ENCODE data around the gene ARID5B.
A peak's percentile ranks its signal among the peaks of the same experiment; 100 is the strongest.

Gene ARID5B

GRCh38 chr10:62116896-62117295 is 215.4 kb downstream of the ARID5B start:
- no peak for DNase-seq (ENCODE audit: insufficient read length, low spot score)
- FAIRE-seq: no peak

DNA sequence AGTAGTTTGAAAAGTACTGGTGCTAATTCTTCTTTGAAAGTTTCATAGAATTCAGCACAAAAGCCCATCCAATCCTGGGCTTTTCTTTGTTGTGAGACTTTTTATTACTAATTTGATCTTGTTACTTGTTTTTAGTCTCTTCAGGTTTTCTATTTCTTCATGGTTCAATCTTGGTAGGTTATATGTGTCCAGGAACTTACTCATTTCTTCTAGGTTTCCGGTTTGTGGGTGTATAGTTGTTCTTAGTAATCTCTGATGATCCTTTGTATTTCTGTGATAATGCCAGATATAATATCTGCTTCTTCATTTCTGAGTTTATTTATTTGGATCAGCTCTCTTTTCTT is 219.7 kb downstream of the ARID5B start:
- DNase-seq (ENCODE audit: insufficient read length, low spot score) (no peak), FAIRE-seq (no peak)

- DNase-seq (ENCODE audit: insufficient read length, low spot score) (no peak), FAIRE-seq (no peak)
Observed at GRCh38 chr10:62127975-62128374, 226.5 kb downstream of the ARID5B start.

GRCh38 chr10:62130948-62131347 is 229.4 kb downstream of the ARID5B start:
- FAIRE-seq (peak; percentile 78), DNase-seq (ENCODE audit: insufficient read length, low spot score) (peak; percentile 53)

GRCh38 chr10:62131724-62132123 is 230.2 kb downstream of the ARID5B start:
- FAIRE-seq: no peak
- DNase-seq (ENCODE audit: insufficient read length, low spot score): no peak

DNA sequence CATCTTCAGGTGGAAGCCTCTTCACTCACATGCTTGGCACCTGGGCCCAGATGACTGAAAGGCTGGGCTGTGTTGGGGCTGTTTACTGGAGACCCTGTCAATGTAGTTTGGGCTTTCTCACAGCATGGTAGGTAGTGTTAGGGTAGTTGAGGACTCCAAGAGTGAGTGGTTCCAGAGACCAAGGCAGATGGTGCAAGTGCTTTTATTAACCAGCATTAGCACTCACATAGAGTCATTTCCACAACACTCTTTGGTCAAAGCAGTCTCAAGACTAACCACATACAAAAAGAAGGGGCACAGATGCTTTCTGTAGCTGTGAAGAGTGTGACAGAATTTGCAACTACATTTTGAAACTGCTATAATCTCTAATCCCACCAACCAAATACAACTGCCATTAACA is 232.1 kb downstream of the ARID5B start:
- no peak for FAIRE-seq
- no peak for DNase-seq (ENCODE audit: insufficient read length, low spot score)

DNA sequence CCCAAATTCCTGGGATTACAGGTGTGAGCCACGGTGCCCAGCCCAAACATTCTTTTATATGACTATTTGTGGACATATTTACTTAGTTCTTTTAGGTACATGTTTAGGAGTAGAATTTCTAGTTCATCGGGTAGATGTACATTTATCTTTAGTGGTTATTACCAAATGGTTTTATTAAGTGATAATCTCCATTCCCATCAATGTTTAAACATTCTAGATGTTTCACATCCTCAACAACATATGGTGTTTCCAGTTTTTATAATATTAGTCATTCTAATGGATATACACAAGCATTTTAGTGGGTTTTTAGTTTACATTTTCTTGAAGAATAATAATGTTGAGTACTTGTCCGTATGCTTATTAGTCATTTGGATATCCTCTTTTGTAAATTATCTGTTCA is 235.4 kb downstream of the ARID5B start:
- DNase-seq (ENCODE audit: insufficient read length, low spot score) (no peak), FAIRE-seq (no peak)

Measured in HTR-8/SVneo (cell line).